ENCODE data around the gene CAB39. TPM values are rescaled to one million over a fixed set of nuclear protein-coding genes. Genes with fewer than 3 reads are reported as not detected.

CAB39 gene
- total RNA-seq, 1 experiment from 2014 or later, result 86.1 TPM

DNA sequence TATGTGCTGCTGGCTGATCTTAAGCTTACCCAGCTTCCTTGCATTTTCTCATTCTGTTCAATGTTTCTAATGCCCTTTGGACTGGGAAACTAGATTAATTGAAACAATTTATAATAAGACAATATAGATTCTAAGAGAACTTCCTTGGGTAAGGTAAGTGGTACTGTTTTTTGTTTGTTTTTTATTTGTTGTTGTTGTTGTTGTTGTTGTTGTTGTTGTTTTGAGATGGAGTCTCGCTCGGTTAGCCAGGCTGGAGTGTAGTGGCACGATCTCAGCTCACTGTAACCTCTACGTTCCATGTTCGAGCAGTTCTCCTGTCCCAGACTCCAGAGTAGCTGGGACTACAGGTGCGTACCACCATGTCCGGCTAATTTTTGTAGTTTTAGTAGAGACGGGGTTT is 49.1 kb downstream of the CAB39 start:
- Histone ChIP-seq H3K4me2 (no peak overlapping the region), H3K36me3 (ENCODE audit: low read depth) (peaks cover 38% of the 10 kb centered on the region), H3K27me3 (ENCODE audit: insufficient read depth, low read depth) (no peaks in the 10 kb centered on the region), H3K79me2 (ENCODE audit: low read depth) (peaks cover 77% of the 10 kb centered on the region), H2AFZ (no peak overlapping the region), H3K9me3 (ENCODE audit: insufficient read depth, low read depth) (no peaks in the 10 kb centered on the region; the same call in 1 of the 2 replicates), H3K4me1 (replicated peaks; ENCODE audit: insufficient read depth) (peaks cover 26% of the 10 kb centered on the region), H3F3A (ENCODE audit: insufficient read depth, low read depth) (peaks cover 43% of the 10 kb centered on the region), H3K4me3 (no peak overlapping the region), H3K27ac (no peak overlapping the region), H3K9me2 (ENCODE audit: insufficient read depth) (no peaks in the 10 kb centered on the region), H4K20me1 (ENCODE audit: insufficient read depth) (no peaks in the 10 kb centered on the region; the same call in 1 of the 2 replicates)
- CTCF ChIA-PET, result interaction anchor here (0.5 to 0.9 kb wide), 2 partner anchors 37 to 834 kb away, joined by 3 to 4 read pairs; no protein-coding TSS in a partner anchor
- no TSS peak for BruUV-seq (replicated peaks)
- TF ChIP-seq, protein P1, sequence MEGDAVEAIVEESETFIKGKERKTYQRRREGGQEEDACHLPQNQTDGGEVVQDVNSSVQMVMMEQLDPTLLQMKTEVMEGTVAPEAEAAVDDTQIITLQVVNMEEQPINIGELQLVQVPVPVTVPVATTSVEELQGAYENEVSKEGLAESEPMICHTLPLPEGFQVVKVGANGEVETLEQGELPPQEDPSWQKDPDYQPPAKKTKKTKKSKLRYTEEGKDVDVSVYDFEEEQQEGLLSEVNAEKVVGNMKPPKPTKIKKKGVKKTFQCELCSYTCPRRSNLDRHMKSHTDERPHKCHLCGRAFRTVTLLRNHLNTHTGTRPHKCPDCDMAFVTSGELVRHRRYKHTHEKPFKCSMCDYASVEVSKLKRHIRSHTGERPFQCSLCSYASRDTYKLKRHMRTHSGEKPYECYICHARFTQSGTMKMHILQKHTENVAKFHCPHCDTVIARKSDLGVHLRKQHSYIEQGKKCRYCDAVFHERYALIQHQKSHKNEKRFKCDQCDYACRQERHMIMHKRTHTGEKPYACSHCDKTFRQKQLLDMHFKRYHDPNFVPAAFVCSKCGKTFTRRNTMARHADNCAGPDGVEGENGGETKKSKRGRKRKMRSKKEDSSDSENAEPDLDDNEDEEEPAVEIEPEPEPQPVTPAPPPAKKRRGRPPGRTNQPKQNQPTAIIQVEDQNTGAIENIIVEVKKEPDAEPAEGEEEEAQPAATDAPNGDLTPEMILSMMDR (conservative IDR thresholded peaks at IDR 0.05), result no peak
- TF ChIP-seq EZH2 (IDR thresholded peaks at IDR 0.05; ENCODE audit: low read depth), result no peak
- intact Hi-C loops (cut with micrococcal nuclease; ENCODE audit: unreplicated experiment), result no loop called here
- DNase-seq, result no peak
- POLR2A ChIA-PET (ENCODE audit: unreplicated experiment), result interaction anchor here (0.6 kb wide), 1 partner anchor 57 kb away, joined by 3 read pairs; no protein-coding TSS in a partner anchor

DNA sequence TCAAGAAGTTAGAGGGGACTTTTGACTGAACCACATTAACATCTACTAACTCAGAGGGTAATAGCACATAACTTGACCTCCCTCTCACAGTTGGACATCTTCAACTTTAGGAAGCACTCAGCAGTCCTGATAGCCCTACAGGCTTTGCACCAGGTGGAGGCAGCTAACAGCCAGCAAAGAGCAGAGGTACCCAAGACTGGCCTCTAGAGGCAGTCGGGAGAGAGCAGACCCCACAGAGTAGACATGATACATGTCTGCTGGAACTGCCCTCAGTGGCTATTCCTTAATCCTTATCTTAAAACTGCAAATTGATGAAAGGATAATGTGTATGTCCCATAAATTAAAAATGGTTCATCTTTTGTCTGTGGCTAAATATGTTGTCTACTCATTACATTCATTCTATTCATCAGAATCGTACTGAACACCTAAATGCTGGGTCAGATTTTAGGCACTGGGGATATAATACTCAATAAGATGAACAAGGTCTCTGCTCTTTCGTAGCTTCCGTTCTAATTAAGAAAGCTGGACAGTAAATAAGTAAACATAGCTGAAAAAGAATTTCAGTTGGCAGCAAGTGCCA is 49.8 kb downstream of the CAB39 start:
- Histone ChIP-seq H3F3A (ENCODE audit: insufficient read depth, low read depth) (peaks cover 36% of the 10 kb centered on the region), H3K4me2 (no peak overlapping the region), H3K4me3 (no peak overlapping the region), H3K27ac (no peak overlapping the region), H4K20me1 (ENCODE audit: insufficient read depth) (no peaks in the 10 kb centered on the region; the same call in 1 of the 2 replicates), H3K27me3 (ENCODE audit: insufficient read depth, low read depth) (no peaks in the 10 kb centered on the region), H3K36me3 (ENCODE audit: low read depth) (peaks cover 38% of the 10 kb centered on the region), H3K9me2 (ENCODE audit: insufficient read depth) (no peaks in the 10 kb centered on the region), H2AFZ (no peak overlapping the region), H3K79me2 (ENCODE audit: low read depth) (peaks cover 72% of the 10 kb centered on the region), H3K4me1 (replicated peaks; ENCODE audit: insufficient read depth) (peaks cover 19% of the 10 kb centered on the region), H3K9me3 (ENCODE audit: insufficient read depth, low read depth) (peaks cover 5% of the 10 kb centered on the region; the same call in 1 of the 2 replicates)
- ChIA-PET POLR2A (ENCODE audit: unreplicated experiment) (no interaction called here), CTCF (interaction anchor here (0.5 kb wide), 1 partner anchor 835 kb away, joined by 3 read pairs; no protein-coding TSS in a partner anchor)
- no peak for DNase-seq
- BruUV-seq (replicated peaks), result no TSS peak
- intact Hi-C loops (cut with micrococcal nuclease; ENCODE audit: unreplicated experiment), result no loop called here
- no peak for TF ChIP-seq EZH2 (IDR thresholded peaks at IDR 0.05; ENCODE audit: low read depth)
- TF ChIP-seq, protein P1 (conservative IDR thresholded peaks at IDR 0.05), result peak; percentile 51

DNA sequence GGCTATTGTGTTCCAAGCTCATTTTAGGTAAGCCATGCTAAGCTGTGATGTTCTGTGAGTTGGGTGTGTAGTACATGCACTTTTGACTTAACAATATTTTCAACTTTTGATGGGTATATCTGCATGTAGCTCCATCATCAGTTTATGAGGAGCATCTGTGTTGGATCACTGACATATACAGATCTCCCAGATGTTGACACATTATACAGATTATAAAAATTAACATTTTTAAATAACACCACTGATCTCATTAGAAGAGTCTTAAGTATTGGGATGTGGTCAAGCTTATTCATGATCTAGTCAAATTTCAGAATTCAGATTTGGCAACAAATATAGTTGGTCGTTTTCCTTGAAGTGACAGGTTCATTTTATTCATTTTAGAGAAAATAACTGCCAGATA is 51.7 kb downstream of the CAB39 start:
- Histone ChIP-seq H3K27me3 (ENCODE audit: insufficient read depth, low read depth) (no peaks in the 10 kb centered on the region), H3K27ac (no peak overlapping the region), H3K9me3 (ENCODE audit: insufficient read depth, low read depth) (peaks cover 9% of the 10 kb centered on the region; the same call in 1 of the 2 replicates), H2AFZ (no peak overlapping the region), H4K20me1 (ENCODE audit: insufficient read depth) (no peaks in the 10 kb centered on the region; the same call in 1 of the 2 replicates), H3K79me2 (ENCODE audit: low read depth) (peaks cover 60% of the 10 kb centered on the region), H3K4me3 (no peak overlapping the region), H3K4me1 (replicated peaks; ENCODE audit: insufficient read depth) (no peaks in the 10 kb centered on the region), H3F3A (ENCODE audit: insufficient read depth, low read depth) (peaks cover 33% of the 10 kb centered on the region), H3K9me2 (ENCODE audit: insufficient read depth) (no peaks in the 10 kb centered on the region), H3K36me3 (ENCODE audit: low read depth) (peaks cover 55% of the 10 kb centered on the region), H3K4me2 (no peak overlapping the region)
- intact Hi-C loops (cut with micrococcal nuclease; ENCODE audit: unreplicated experiment), result no loop called here
- no TSS peak for BruUV-seq (replicated peaks)
- ChIA-PET CTCF (interaction anchor here (0.6 kb wide), 1 partner anchor 50 kb away, joined by 3 read pairs; no protein-coding TSS in a partner anchor), POLR2A (ENCODE audit: unreplicated experiment) (no interaction called here)
- DNase-seq, result no peak
- TF ChIP-seq EZH2 (IDR thresholded peaks at IDR 0.05; ENCODE audit: low read depth), result no peak
- TF ChIP-seq, protein P1 (conservative IDR thresholded peaks at IDR 0.05), result no peak

Measured in PC-9 (cell line).